ENCODE results near the gene KY. TPM values are rescaled to one million over a fixed set of nuclear protein-coding genes. Genes with fewer than 3 reads are reported as not detected.

KY gene
- total RNA-seq, 1 experiment from 2014 or later, result not detected

DNA sequence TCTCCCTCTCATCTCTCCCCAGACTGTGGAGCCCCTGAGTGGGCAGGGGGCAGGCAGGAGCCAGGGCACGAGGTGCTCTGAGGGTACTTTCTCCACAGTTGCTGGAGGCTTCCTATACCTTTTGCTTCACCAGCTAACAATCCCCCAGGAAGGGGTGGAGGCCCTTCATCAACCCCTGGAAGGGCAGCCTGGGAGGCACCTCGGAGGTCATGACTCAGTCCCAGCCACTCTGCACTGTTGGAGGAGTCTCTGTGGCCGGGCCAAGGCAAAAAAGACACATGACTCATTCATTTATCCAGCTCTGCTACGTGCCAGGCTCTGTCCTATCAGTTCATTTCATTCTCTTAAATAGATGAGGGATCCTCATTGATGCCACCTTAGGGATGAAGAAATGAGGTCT lies 15.6 kb upstream of the KY start:
- POLR2A ChIA-PET (ENCODE audit: low non-redundant PET), result no interaction called here

DNA sequence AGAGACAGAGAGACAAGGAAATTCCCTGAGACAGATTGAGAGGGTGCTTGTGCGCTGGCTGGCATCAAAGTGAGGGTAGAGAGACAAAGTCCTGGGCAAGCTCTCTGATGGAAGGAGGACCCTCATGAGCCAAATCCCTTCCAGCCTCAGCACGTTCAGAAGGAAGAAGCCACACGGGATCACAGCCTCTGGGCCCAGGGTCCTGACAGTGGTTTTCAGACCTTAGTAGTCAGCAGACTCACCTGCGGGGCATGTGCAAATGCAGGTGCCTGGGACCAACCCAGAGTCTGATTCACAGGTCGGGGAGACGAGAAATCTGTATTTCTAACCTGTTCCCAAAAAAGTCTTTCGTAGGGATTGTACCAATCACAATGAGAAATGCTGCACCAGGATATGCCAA lies 15.2 kb upstream of the KY start:
- H3K9me3 ChIP-seq (ENCODE audit: low read depth, low read length, poor library complexity, severe bottlenecking), result no peaks in the 10 kb centered on the region
- intact Hi-C loops (cut with micrococcal nuclease; ENCODE audit: unreplicated experiment), result no loop called here
- H3K27ac ChIP-seq (ENCODE audit: low read depth, low read length, poor library complexity, severe bottlenecking), result no peak overlapping the region
- ChIA-PET POLR2A (ENCODE audit: low non-redundant PET) (no interaction called here), CTCF (no interaction called here)
- peaks cover 2% of the 10 kb centered on the region for H3K27me3 ChIP-seq (replicated peaks; ENCODE audit: insufficient read depth, low read depth, low read length, poor library complexity)
- DNase-seq (ENCODE audit: low spot score), result no peak
- TF ChIP-seq EZH2 (IDR thresholded peaks at IDR 0.05; ENCODE audit: borderline replicate concordance, low read depth, low read length, poor library complexity, severe bottlenecking), result no peak
- TF ChIP-seq, protein P1, sequence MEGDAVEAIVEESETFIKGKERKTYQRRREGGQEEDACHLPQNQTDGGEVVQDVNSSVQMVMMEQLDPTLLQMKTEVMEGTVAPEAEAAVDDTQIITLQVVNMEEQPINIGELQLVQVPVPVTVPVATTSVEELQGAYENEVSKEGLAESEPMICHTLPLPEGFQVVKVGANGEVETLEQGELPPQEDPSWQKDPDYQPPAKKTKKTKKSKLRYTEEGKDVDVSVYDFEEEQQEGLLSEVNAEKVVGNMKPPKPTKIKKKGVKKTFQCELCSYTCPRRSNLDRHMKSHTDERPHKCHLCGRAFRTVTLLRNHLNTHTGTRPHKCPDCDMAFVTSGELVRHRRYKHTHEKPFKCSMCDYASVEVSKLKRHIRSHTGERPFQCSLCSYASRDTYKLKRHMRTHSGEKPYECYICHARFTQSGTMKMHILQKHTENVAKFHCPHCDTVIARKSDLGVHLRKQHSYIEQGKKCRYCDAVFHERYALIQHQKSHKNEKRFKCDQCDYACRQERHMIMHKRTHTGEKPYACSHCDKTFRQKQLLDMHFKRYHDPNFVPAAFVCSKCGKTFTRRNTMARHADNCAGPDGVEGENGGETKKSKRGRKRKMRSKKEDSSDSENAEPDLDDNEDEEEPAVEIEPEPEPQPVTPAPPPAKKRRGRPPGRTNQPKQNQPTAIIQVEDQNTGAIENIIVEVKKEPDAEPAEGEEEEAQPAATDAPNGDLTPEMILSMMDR (conservative IDR thresholded peaks at IDR 0.05; ENCODE audit: low read depth, low read length), result no peak
- no peak overlapping the region for H3K4me3 ChIP-seq (ENCODE audit: low read depth, low read length, poor library complexity, severe bottlenecking)
- H3K4me1 ChIP-seq (ENCODE audit: insufficient read depth, low read length, poor library complexity, severe bottlenecking), result no peaks in the 10 kb centered on the region
- no TSS peak for BruUV-seq (replicated peaks)
- no peaks in the 10 kb centered on the region for H3K36me3 ChIP-seq (ENCODE audit: insufficient read depth, low read length, poor library complexity, severe bottlenecking)

More for the DNA sequence above, 15.6 kb upstream of the KY start:
- H3K36me3 ChIP-seq (ENCODE audit: insufficient read depth, low read length, poor library complexity, severe bottlenecking), result no peaks in the 10 kb centered on the region
- H3K27me3 ChIP-seq (replicated peaks; ENCODE audit: insufficient read depth, low read depth, low read length, poor library complexity), result peaks cover 2% of the 10 kb centered on the region
- CTCF ChIA-PET, result no interaction called here
- no peak overlapping the region for H3K27ac ChIP-seq (ENCODE audit: low read depth, low read length, poor library complexity, severe bottlenecking)
- no peak overlapping the region for H3K4me3 ChIP-seq (ENCODE audit: low read depth, low read length, poor library complexity, severe bottlenecking)
- no peaks in the 10 kb centered on the region for H3K9me3 ChIP-seq (ENCODE audit: low read depth, low read length, poor library complexity, severe bottlenecking)
- intact Hi-C loops (cut with micrococcal nuclease; ENCODE audit: unreplicated experiment), result no loop called here
- no peak for DNase-seq (ENCODE audit: low spot score)
- BruUV-seq (replicated peaks), result no TSS peak
- no peaks in the 10 kb centered on the region for H3K4me1 ChIP-seq (ENCODE audit: insufficient read depth, low read length, poor library complexity, severe bottlenecking)
- TF ChIP-seq EZH2 (IDR thresholded peaks at IDR 0.05; ENCODE audit: borderline replicate concordance, low read depth, low read length, poor library complexity, severe bottlenecking), result no peak
- TF ChIP-seq, protein P1 (conservative IDR thresholded peaks at IDR 0.05; ENCODE audit: low read depth, low read length), result no peak

DNA sequence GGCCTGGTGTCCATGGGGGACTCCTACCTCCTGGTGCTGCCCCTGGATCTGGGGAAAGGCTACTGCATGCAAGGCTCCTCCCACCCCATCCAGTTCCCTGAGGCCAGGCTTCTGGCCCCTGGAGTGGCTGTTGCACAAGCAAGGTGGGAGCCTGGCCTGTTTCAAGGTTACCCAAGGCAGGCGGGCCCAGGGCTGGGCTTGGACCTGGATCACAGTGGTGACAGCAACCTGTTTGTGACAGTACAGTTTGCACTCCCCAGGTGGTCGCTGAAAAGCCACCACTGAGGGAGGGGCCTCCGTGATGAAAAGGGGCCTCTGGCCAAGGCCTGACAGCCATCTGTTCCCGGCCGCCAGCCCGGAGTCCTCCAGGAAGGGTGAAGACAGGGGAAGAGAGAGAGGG lies 14.4 kb upstream of the KY start:
- DNase-seq (ENCODE audit: low spot score), result no peak
- no peaks in the 10 kb centered on the region for H3K4me1 ChIP-seq (ENCODE audit: insufficient read depth, low read length, poor library complexity, severe bottlenecking)
- no peak overlapping the region for H3K4me3 ChIP-seq (ENCODE audit: low read depth, low read length, poor library complexity, severe bottlenecking)
- H3K27me3 ChIP-seq (replicated peaks; ENCODE audit: insufficient read depth, low read depth, low read length, poor library complexity), result peaks cover 2% of the 10 kb centered on the region
- no peaks in the 10 kb centered on the region for H3K36me3 ChIP-seq (ENCODE audit: insufficient read depth, low read length, poor library complexity, severe bottlenecking)
- no peaks in the 10 kb centered on the region for H3K9me3 ChIP-seq (ENCODE audit: low read depth, low read length, poor library complexity, severe bottlenecking)
- ChIA-PET CTCF (no interaction called here), POLR2A (ENCODE audit: low non-redundant PET) (no interaction called here)
- BruUV-seq (replicated peaks), result no TSS peak
- H3K27ac ChIP-seq (ENCODE audit: low read depth, low read length, poor library complexity, severe bottlenecking), result no peak overlapping the region
- intact Hi-C loops (cut with micrococcal nuclease; ENCODE audit: unreplicated experiment), result no loop called here
- TF ChIP-seq, protein P1 (conservative IDR thresholded peaks at IDR 0.05; ENCODE audit: low read depth, low read length), result no peak
- no peak for TF ChIP-seq EZH2 (IDR thresholded peaks at IDR 0.05; ENCODE audit: borderline replicate concordance, low read depth, low read length, poor library complexity, severe bottlenecking)
